HEK293 (cell line): ENCODE data around the gene SLC20A1.

Experiments
- CTCF ChIA-PET: fragments of 350-600 bp; formaldehyde crosslinking; extraction: SDS; loops from one replicate; lab custom pipeline; 2021; ENCODE audit warnings: antibody characterized with exemption; lab: Yijun Ruan, JAX
- POLR2A ChIA-PET: fragments of 300-600 bp; formaldehyde crosslinking; extraction: SDS; loops from one replicate; lab custom pipeline; 2020; ENCODE audit warnings: antibody characterized with exemption, inconsistent platforms; lab: Yijun Ruan, JAX
- H3K27ac ChIP-seq: fragments of 200-500 bp; sonication (Bioruptor generic); 2 replicates; pipeline ENCODE4 v1.5.1; 2014; ENCODE audit warnings: low read depth, low read length, control low read depth, inconsistent platforms; ENCODE audit errors: extremely low read depth
- H3K36me3 ChIP-seq, 2 experiments: fragments of 200-500 bp in 1 of 2; sonication (Bioruptor generic) in 1 of 2; 1 replicate in 1 of 2; 2 replicates in 1 of 2; pipeline ENCODE4 v1.5.1; 2014 to 2017; ENCODE audit warnings: inconsistent platforms in 2 of 2, low read length in 2 of 2; ENCODE audit not compliant: control insufficient read depth in 2 of 2, insufficient read depth in 1 of 2
- H3K4me1 ChIP-seq: fragments of 200-500 bp; sonication (Bioruptor generic); 2 replicates; pipeline ENCODE4 v1.5.1; 2014; ENCODE audit warnings: mild to moderate bottlenecking, low read length, inconsistent platforms; ENCODE audit not compliant: control insufficient read depth, insufficient read depth
- H3K4me3 ChIP-seq: 2 replicates; pipeline ENCODE4 v1.5.1; 2011; ENCODE audit warnings: low read depth, mild to moderate bottlenecking, control low read depth, low read length, moderate library complexity
- H3K9me3 ChIP-seq: fragments of 200-500 bp; sonication (Bioruptor generic); 2 replicates; pipeline ENCODE4 v1.5.1; 2014; ENCODE audit warnings: low read depth, low read length, inconsistent platforms; ENCODE audit not compliant: control insufficient read depth, insufficient read depth
- BCL11B ChIP-seq: fragments of 450-650 bp; formaldehyde crosslinking; IDR thresholded peaks from 2 replicates; pipeline ENCODE4 v1.5.1; 2016; ENCODE audit warnings: low read depth, missing biosample characterization, missing genetic modification characterization
- EGR2 ChIP-seq: fragments of 450-650 bp; formaldehyde crosslinking; IDR thresholded peaks from 2 replicates; pipeline ENCODE4 v1.5.1; 2016; ENCODE audit warnings: low read depth, missing biosample characterization, missing genetic modification characterization
- GLI2 ChIP-seq: fragments of 450-650 bp; formaldehyde crosslinking; IDR thresholded peaks from 2 replicates; pipeline ENCODE4; 2017; ENCODE audit warnings: missing biosample characterization, missing genetic modification characterization, low read depth, borderline replicate concordance
- GLIS2 ChIP-seq: fragments of 450-650 bp; formaldehyde crosslinking; IDR thresholded peaks from 2 replicates; pipeline ENCODE4 v1.5.1; 2016; ENCODE audit warnings: missing biosample characterization, missing genetic modification characterization
- HOXC10 ChIP-seq: sonication (generic); formaldehyde crosslinking; IDR thresholded peaks from 2 replicates; pipeline ENCODE4 v1.8.1; 2023; ENCODE audit warnings: mild to moderate bottlenecking, missing genetic modification reagents
- SCRT1 ChIP-seq: fragments of 450-650 bp; formaldehyde crosslinking; IDR thresholded peaks from 2 replicates; pipeline ENCODE4 v1.5.1; 2016; ENCODE audit warnings: missing biosample characterization, missing genetic modification characterization, borderline replicate concordance
- SCRT2 ChIP-seq: fragments of 450-650 bp; formaldehyde crosslinking; IDR thresholded peaks from 2 replicates; pipeline ENCODE4 v1.5.1; 2016; ENCODE audit warnings: missing biosample characterization, missing genetic modification characterization
- SP7 ChIP-seq: fragments of 450-650 bp; formaldehyde crosslinking; IDR thresholded peaks from 2 replicates; pipeline ENCODE4 v1.5.1; 2016; ENCODE audit warnings: missing biosample characterization, missing genetic modification characterization
- ZBTB1 ChIP-seq: fragments of 450-650 bp; formaldehyde crosslinking; IDR thresholded peaks from 2 replicates; pipeline ENCODE4 v1.5.1; 2016; ENCODE audit warnings: missing biosample characterization, missing genetic modification characterization
- ZNF112 ChIP-seq: fragments of 450-650 bp; formaldehyde crosslinking; IDR thresholded peaks from 2 replicates; pipeline ENCODE4 v1.5.0; 2017; ENCODE audit warnings: missing biosample characterization, missing genetic modification characterization
- ZNF146 ChIP-seq: fragments of 450-650 bp; formaldehyde crosslinking; IDR thresholded peaks from 2 replicates; pipeline ENCODE4 v1.5.1; 2016; ENCODE audit warnings: missing biosample characterization, missing genetic modification characterization
- ZNF19 ChIP-seq: fragments of 450-650 bp; formaldehyde crosslinking; IDR thresholded peaks from 2 replicates; pipeline ENCODE4; 2016; ENCODE audit warnings: missing biosample characterization, missing genetic modification characterization, low read depth
- ZNF211 ChIP-seq: fragments of 450-650 bp; formaldehyde crosslinking; IDR thresholded peaks from 2 replicates; pipeline ENCODE4 v1.5.1; 2016; ENCODE audit warnings: low read depth, missing biosample characterization, missing genetic modification characterization
- ZNF37A ChIP-seq: fragments of 450-650 bp; IDR thresholded peaks from 2 replicates; pipeline ENCODE4 v1.5.1; 2018; ENCODE audit warnings: missing biosample characterization, missing genetic modification characterization
- ZNF792 ChIP-seq: fragments of 450-650 bp; formaldehyde crosslinking; IDR thresholded peaks from 2 replicates; pipeline ENCODE4 v1.5.1; 2016; ENCODE audit warnings: missing biosample characterization, missing genetic modification characterization
- TF ChIP-seq, protein P1 (sequence below): fragments of 450-650 bp; formaldehyde crosslinking; IDR thresholded peaks from 2 replicates; pipeline ENCODE4 v1.5.1; 2016; ENCODE audit warnings: missing biosample characterization, missing genetic modification characterization
- TF ChIP-seq, protein P2 (sequence below): fragments of 450-650 bp; formaldehyde crosslinking; IDR thresholded peaks from 2 replicates; pipeline ENCODE4 v1.5.1; 2016; ENCODE audit warnings: missing biosample characterization, missing genetic modification characterization
- TF ChIP-seq, protein P3 (sequence below): fragments of 450-650 bp; formaldehyde crosslinking; conservative IDR thresholded peaks from 2 replicates; pipeline ENCODE4 v1.5.1; 2016; ENCODE audit warnings: low read depth, missing biosample characterization, missing genetic modification characterization
- TF ChIP-seq, protein P4 (sequence below): fragments of 450-650 bp; formaldehyde crosslinking; IDR thresholded peaks from 2 replicates; pipeline ENCODE4 v1.5.1; 2017; ENCODE audit warnings: missing biosample characterization, missing genetic modification characterization

The SLC20A1 gene

DNA sequence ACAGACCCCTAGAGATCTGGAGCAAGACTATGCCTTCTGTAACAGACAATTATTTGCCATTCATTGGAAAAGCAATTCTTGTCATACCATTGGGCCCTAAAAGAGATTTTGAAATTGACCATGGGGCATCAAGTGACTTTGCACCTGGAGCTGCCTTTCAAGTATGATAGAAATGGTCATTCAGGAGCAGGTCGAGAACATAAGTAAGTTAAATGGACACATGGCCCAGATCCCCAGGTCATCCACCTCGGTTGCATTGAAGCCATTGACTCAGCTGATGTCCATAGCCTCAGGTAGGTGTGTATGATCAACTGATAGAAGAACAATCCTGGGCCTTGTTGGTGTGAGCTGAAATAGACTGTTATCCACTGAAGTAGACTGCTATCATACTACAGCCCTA, 42.0 kb upstream of the SLC20A1 start:
- no peak overlapping the region for H3K4me3 ChIP-seq
- ChIA-PET CTCF (interaction anchor here (1.2 to 1.4 kb wide), 2 partner anchors 23 to 124 kb away, joined by 4 to 5 read pairs; no protein-coding TSS in a partner anchor), POLR2A (no interaction called here)
- H3K9me3 ChIP-seq, result no peaks in the 10 kb centered on the region
- TF ChIP-seq SP7 (tag by site-specific recombination) (no peak), ZNF211 (tag by site-specific recombination) (no peak), EGR2 (tag by site-specific recombination) (no peak), GLI2 (tag by site-specific recombination) (no peak), GLIS2 (tag by site-specific recombination) (no peak), ZNF112 (tag by site-specific recombination) (no peak), ZNF37A (no peak), BCL11B (no peak), ZNF146 (no peak), ZNF792 (no peak), HOXC10 (no peak), ZBTB1 (no peak), ZNF19 (no peak)
- TF ChIP-seq, protein P1, sequence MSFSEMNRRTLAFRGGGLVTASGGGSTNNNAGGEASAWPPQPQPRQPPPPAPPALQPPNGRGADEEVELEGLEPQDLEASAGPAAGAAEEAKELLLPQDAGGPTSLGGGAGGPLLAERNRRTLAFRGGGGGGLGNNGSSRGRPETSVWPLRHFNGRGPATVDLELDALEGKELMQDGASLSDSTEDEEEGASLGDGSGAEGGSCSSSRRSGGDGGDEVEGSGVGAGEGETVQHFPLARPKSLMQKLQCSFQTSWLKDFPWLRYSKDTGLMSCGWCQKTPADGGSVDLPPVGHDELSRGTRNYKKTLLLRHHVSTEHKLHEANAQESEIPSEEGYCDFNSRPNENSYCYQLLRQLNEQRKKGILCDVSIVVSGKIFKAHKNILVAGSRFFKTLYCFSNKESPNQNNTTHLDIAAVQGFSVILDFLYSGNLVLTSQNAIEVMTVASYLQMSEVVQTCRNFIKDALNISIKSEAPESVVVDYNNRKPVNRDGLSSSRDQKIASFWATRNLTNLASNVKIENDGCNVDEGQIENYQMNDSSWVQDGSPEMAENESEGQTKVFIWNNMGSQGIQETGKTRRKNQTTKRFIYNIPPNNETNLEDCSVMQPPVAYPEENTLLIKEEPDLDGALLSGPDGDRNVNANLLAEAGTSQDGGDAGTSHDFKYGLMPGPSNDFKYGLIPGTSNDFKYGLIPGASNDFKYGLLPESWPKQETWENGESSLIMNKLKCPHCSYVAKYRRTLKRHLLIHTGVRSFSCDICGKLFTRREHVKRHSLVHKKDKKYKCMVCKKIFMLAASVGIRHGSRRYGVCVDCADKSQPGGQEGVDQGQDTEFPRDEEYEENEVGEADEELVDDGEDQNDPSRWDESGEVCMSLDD (tag by site-specific recombination), result no peak
- TF ChIP-seq, protein P2, sequence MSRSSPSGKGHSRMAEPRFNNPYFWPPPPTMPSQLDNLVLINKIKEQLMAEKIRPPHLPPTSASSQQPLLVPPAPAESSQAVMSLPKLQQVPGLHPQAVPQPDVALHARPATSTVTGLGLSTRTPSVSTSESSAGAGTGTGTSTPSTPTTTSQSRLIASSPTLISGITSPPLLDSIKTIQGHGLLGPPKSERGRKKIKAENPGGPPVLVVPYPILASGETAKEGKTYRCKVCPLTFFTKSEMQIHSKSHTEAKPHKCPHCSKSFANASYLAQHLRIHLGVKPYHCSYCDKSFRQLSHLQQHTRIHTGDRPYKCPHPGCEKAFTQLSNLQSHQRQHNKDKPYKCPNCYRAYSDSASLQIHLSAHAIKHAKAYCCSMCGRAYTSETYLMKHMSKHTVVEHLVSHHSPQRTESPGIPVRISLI (tag by site-specific recombination), result no peak
- TF ChIP-seq, protein P3, sequence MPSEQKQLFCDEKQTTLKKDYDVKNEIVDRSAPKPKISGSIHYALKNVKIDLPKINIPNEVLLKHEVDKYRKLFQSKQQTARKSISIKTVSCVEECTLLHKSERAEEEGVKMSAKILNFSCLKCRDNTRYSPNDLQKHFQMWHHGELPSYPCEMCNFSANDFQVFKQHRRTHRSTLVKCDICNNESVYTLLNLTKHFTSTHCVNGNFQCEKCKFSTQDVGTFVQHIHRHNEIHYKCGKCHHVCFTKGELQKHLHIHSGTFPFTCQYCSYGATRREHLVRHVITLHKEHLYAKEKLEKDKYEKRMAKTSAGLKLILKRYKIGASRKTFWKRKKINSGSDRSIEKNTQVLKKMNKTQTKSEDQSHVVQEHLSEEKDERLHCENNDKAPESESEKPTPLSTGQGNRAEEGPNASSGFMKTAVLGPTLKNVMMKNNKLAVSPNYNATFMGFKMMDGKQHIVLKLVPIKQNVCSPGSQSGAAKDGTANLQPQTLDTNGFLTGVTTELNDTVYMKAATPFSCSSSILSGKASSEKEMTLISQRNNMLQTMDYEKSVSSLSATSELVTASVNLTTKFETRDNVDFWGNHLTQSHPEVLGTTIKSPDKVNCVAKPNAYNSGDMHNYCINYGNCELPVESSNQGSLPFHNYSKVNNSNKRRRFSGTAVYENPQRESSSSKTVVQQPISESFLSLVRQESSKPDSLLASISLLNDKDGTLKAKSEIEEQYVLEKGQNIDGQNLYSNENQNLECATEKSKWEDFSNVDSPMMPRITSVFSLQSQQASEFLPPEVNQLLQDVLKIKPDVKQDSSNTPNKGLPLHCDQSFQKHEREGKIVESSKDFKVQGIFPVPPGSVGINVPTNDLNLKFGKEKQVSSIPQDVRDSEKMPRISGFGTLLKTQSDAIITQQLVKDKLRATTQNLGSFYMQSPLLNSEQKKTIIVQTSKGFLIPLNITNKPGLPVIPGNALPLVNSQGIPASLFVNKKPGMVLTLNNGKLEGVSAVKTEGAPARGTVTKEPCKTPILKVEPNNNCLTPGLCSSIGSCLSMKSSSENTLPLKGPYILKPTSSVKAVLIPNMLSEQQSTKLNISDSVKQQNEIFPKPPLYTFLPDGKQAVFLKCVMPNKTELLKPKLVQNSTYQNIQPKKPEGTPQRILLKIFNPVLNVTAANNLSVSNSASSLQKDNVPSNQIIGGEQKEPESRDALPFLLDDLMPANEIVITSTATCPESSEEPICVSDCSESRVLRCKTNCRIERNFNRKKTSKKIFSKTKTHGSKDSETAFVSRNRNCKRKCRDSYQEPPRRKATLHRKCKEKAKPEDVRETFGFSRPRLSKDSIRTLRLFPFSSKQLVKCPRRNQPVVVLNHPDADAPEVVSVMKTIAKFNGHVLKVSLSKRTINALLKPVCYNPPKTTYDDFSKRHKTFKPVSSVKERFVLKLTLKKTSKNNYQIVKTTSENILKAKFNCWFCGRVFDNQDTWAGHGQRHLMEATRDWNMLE (tag by site-specific recombination), result no peak
- no peak overlapping the region for H3K27ac ChIP-seq
- no peaks in the 10 kb centered on the region for H3K4me1 ChIP-seq
- no peaks in the 10 kb centered on the region for H3K36me3 ChIP-seq

DNA sequence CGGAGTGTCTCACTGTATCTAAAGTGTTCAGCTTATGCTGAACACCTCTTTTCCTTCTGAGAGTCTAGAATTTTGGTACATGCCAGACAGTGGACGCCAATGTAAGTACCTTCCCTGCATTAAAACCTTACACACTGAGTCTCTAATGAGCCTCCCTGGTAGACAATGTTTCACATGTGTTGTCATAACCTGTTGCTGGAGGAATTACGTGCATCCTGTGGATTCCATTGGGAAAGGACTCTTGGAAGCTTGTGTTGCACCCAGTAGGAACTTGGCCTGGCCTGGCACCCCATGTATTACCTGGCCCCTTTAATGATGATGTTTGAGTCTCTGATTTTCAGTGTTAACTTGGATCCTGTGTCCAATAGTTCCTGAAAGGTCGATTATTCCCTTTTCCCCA, 40.8 kb upstream of the SLC20A1 start:
- TF ChIP-seq, protein P4, sequence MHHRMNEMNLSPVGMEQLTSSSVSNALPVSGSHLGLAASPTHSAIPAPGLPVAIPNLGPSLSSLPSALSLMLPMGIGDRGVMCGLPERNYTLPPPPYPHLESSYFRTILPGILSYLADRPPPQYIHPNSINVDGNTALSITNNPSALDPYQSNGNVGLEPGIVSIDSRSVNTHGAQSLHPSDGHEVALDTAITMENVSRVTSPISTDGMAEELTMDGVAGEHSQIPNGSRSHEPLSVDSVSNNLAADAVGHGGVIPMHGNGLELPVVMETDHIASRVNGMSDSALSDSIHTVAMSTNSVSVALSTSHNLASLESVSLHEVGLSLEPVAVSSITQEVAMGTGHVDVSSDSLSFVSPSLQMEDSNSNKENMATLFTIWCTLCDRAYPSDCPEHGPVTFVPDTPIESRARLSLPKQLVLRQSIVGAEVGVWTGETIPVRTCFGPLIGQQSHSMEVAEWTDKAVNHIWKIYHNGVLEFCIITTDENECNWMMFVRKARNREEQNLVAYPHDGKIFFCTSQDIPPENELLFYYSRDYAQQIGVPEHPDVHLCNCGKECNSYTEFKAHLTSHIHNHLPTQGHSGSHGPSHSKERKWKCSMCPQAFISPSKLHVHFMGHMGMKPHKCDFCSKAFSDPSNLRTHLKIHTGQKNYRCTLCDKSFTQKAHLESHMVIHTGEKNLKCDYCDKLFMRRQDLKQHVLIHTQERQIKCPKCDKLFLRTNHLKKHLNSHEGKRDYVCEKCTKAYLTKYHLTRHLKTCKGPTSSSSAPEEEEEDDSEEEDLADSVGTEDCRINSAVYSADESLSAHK, result no peak
- TF ChIP-seq SCRT2 (tag by site-specific recombination) (peak; percentile 69), SCRT1 (tag by site-specific recombination) (peak; percentile 49; the same call in 1 of the 2 replicates)
- POLR2A ChIA-PET, result no interaction called here
- Histone ChIP-seq H3K27ac (no peak overlapping the region), H3K4me1 (no peaks in the 10 kb centered on the region), H3K36me3 (no peaks in the 10 kb centered on the region), H3K4me3 (no peak overlapping the region), H3K9me3 (no peaks in the 10 kb centered on the region)
- CTCF ChIA-PET, result interaction anchor here (0.7 to 2.0 kb wide), 4 partner anchors 22 to 299 kb away, joined by 3 to 11 read pairs (median 4); no protein-coding TSS in a partner anchor
